HepG2 (cell line): ENCODE measurements around the gene CREBZF. TPM values are rescaled to one million over a fixed set of nuclear protein-coding genes. Genes with fewer than 3 reads are reported as not detected.

Experiments used
- CHD2 ChIP-seq: IDR thresholded peaks from 2 replicates; pipeline ENCODE4 v1.6.1; 2011; ENCODE audit warnings: low read depth, low read length, improper control_type of control experiment
- HNRNPUL1 ChIP-seq: fragments of 200-400 bp; formaldehyde crosslinking; IDR thresholded peaks from 2 replicates; pipeline ENCODE4 v1.6.1; 2017; ENCODE audit warnings: low read depth, mild to moderate bottlenecking, low read length, moderate library complexity
- KAT7 ChIP-seq: IDR thresholded peaks from 2 replicates; pipeline ENCODE4 v1.6.1; 2018; ENCODE audit warnings: borderline replicate concordance, missing compliant biosample characterization
- PHB2 ChIP-seq: fragments of 450-650 bp; IDR thresholded peaks from 2 replicates; pipeline ENCODE4 v1.6.1; 2018; ENCODE audit not compliant: partially characterized antibody
- PRPF4 ChIP-seq: fragments of 200-400 bp; formaldehyde crosslinking; IDR thresholded peaks from 2 replicates; pipeline ENCODE4 v1.6.1; 2016; ENCODE audit warnings: low read length, low read depth; ENCODE audit not compliant: poor library complexity, severe bottlenecking
- RERE ChIP-seq: IDR thresholded peaks from 2 replicates; pipeline ENCODE4 v1.6.1; 2016; ENCODE audit warnings: low read depth, missing genetic modification reagents, missing compliant biosample characterization
- ZBTB4 ChIP-seq: sonication (generic); formaldehyde crosslinking; IDR thresholded peaks from 2 replicates; pipeline ENCODE4 v1.4.0; 2020; ENCODE audit warnings: missing genetic modification reagents, mild to moderate bottlenecking, borderline replicate concordance
- ZNF276 ChIP-seq: sonication (generic); formaldehyde crosslinking; IDR thresholded peaks from 2 replicates; pipeline ENCODE4 v1.4.0; 2020; ENCODE audit warnings: mild to moderate bottlenecking, low read depth, missing genetic modification reagents
- ZNF652 ChIP-seq: IDR thresholded peaks from 2 replicates; pipeline ENCODE4 v1.6.1; 2016; ENCODE audit warnings: low read depth, borderline replicate concordance
- ZNF703 ChIP-seq: sonication (generic); formaldehyde crosslinking; IDR thresholded peaks from 2 replicates; pipeline ENCODE4 v1.5.1; 2020; ENCODE audit warnings: missing genetic modification reagents, mild to moderate bottlenecking, moderate library complexity, borderline replicate concordance
- ZNF878 ChIP-seq: sonication (generic); formaldehyde crosslinking; IDR thresholded peaks from 2 replicates; pipeline ENCODE4 v1.8.1; 2023; ENCODE audit warnings: mild to moderate bottlenecking, missing genetic modification reagents, moderate library complexity
- ZNF879 ChIP-seq: sonication (generic); formaldehyde crosslinking; IDR thresholded peaks from 2 replicates; pipeline ENCODE4 v1.8.1; 2023; ENCODE audit warnings: missing genetic modification reagents
- polyA plus RNA-seq, 8 experiments: library from polyadenylated mRNA; depleted of rRNA in 3 of 8; stranded (reverse) in 7 of 8; unstranded in 1 of 8; fragments of >200 nt; fragmentation: Illumina TruSeq in 4 of 8; extraction: Trizol in 4 of 8; gene quantifications; 2 replicates each; pipeline versions ENCODE4 v1.2.1 to v1.2.3, GENCODE V29; 2011 to 2016; ENCODE audit warnings: low read depth in 4 of 8, missing spikeins in 1 of 8, mixed read lengths in 1 of 8; ENCODE audit not compliant: insufficient read depth in 1 of 8
- total RNA-seq, 5 experiments: library from RNA; depleted of rRNA; stranded (reverse); fragments of >200 nt; fragmentation: Illumina TruSeq; extraction: Trizol; gene quantifications; 2 replicates each; pipeline ENCODE4 v1.2.3, GENCODE V29; 2016; ENCODE audit warnings: low read depth in 1 of 5

The CREBZF gene
- total and polyA plus RNA-seq, 2 of the 13 experiments (the other 11 are each of a cell fraction or from before 2014, with no cell fraction given), result 30.6 to 43.1 TPM

GRCh38 chr11:85627998-85628770 lies 36.7 kb downstream of the CREBZF start, which contains the start of gene TMEM126B (continued):
- no peak for TF ChIP-seq ZNF276 (CRISPR knock-in tag)
- no peak for TF ChIP-seq HNRNPUL1
- no peak for TF ChIP-seq RERE
- 0 out of 2 replicates have a peak, but pooled peaks have one; percentile 20 for TF ChIP-seq KAT7 (CRISPR knock-in tag)
- TF ChIP-seq PHB2, result no peak
- TF ChIP-seq ZNF879 (CRISPR knock-in tag), result no peak
- TF ChIP-seq ZNF878 (CRISPR knock-in tag), result peak; percentile 70; the same call in 1 of the 2 replicates
- TF ChIP-seq PRPF4, result no peak
- TF ChIP-seq ZNF703, result 0 out of 2 replicates have a peak, but pooled peaks have one; percentile 33
- TF ChIP-seq ZBTB4 (CRISPR knock-in tag), result no peak
- TF ChIP-seq CHD2, result peak; percentile 30; the same call in 1 of the 2 replicates
- no peak for TF ChIP-seq ZNF652
